Heart left ventricle (tissue), 16 donors: ENCODE data around the gene APLF. TPM values are rescaled to one million over a fixed set of nuclear protein-coding genes. Genes with fewer than 3 reads are reported as not detected.

Experiments
- ATAC-seq, 4 donors: fragments of 200-7000 bp; cut with Tn5 transposase; one replicate each; pipeline ENCODE4 v1.9.1; 2020 to 2022; ENCODE audit warnings: moderate library complexity in 4 of 4, mild to moderate bottlenecking in 3 of 4, moderate number of reproducible peaks in 1 of 4
- DNase-seq, 5 donors: peaks; one replicate each; pipeline ENCODE4 v3.0.0-alpha.2; 2020
- H3K27ac ChIP-seq, 12 donors: fragments of 200-600 bp; sonication (generic) in 4 of 12; one replicate each; pipeline versions ENCODE4 v1.5.0 to v1.8.0; 2016 to 2022; ENCODE audit warnings: mild to moderate bottlenecking in 2 of 12
- H3K27me3 ChIP-seq, 9 donors: fragments of 200-600 bp; sonication (generic) in 2 of 9; one replicate each; pipeline versions ENCODE4 v1.5.1 to v1.8.0; 2016 to 2022; ENCODE audit warnings: mild to moderate bottlenecking in 3 of 9
- H3K36me3 ChIP-seq, 9 donors: fragments of 200-600 bp; sonication (generic) in 2 of 9; one replicate each; pipeline versions ENCODE4 v1.5.0 to v1.8.0; 2018 to 2022; ENCODE audit warnings: mild to moderate bottlenecking in 2 of 9
- H3K4me1 ChIP-seq, 12 donors: fragments of 200-600 bp; sonication (generic) in 4 of 12; one replicate each; pipeline versions ENCODE4 v1.5.0 to v1.8.0; 2016 to 2022; ENCODE audit warnings: mild to moderate bottlenecking in 3 of 12
- H3K4me3 ChIP-seq, 12 donors: fragments of 200-600 bp; sonication (generic) in 4 of 12; one replicate each; pipeline versions ENCODE4 v1.5.0 to v1.8.0; 2017 to 2022; ENCODE audit warnings: mild to moderate bottlenecking in 9 of 12, moderate library complexity in 4 of 12
- H3K9me3 ChIP-seq, 12 donors: fragments of 200-600 bp; sonication (generic) in 4 of 12; one replicate each; pipeline versions ENCODE4 v1.5.0 to v1.8.0; 2016 to 2022; ENCODE audit warnings: mild to moderate bottlenecking in 1 of 12
- CTCF ChIP-seq, 12 donors: fragments of 200-600 bp; sonication (generic) in 4 of 12; IDR thresholded peaks; one replicate each; pipeline versions ENCODE4 v1.5.0 to v1.8.0; 2018 to 2022; ENCODE audit warnings: antibody characterized with exemption in 12 of 12, mild to moderate bottlenecking in 5 of 12
- POLR2A ChIP-seq, 2 donors: fragments of 450-650 bp; IDR thresholded peaks; one replicate each; pipeline ENCODE4 v1.6.1; 2017; ENCODE audit warnings: antibody characterized with exemption in 2 of 2, mild to moderate bottlenecking in 2 of 2, moderate library complexity in 2 of 2
- WGBS, 4 donors: extraction: QIAGEN DNeasy Blood & Tissue Kit in 2 of 4; methylation state at CpG; one replicate each; pipeline versions ENCODE4 v1.1.5 to v1.1.7; 2013 to 2018; 5-methylcytosine and 5-hydroxymethylcytosine counted together
- intact Hi-C, 10 donors: fragments of 100-400 bp; cut with DNase I; formaldehyde crosslinking; loops; one replicate each; pipeline versions ENCODE4 v1.11.1 to v1.14.2; 2022
- polyA plus RNA-seq, 2 donors: library from polyadenylated mRNA; stranded (reverse); fragments of 200-250 nt; gene quantifications; one replicate each; pipeline ENCODE4 v1.2.3, GENCODE V29; 2013
- total RNA-seq, 9 donors: library from RNA; depleted of rRNA in 2 of 9; stranded (reverse); fragments of >200 nt in 2 of 9; fragmentation: NEBNext Ultra II Directional in 3 of 9; extraction: Animal tissue kit (Norgen Biotek cat#: 25700) in 3 of 9; gene quantifications; one replicate each; pipeline versions ENCODE4 v1.1.0 to v1.2.4, GENCODE V29; 2016 to 2023
- donor health status: ischemic (EF 13 %, LVEDD 7.1; RV severe dilation, severe dysfunction).
- donor health status: healthy with polysubstance abuse.
- donor health status: DM: no; HTN: yes; CAD: no.
- donor health status: DM: no; HTN: no; CAD: no.
- donor health status: ischemic (EF 25% LVEDD 6.9; RV normal size, moderate dysfunction).
- donor health status: ischemic (EF 25% LVEDD 5.7; RV mildly dilated, moderate dysfunction).
- donor health status: healthy.
- donor health status: DM: yes; HTN: yes; CAD: no.
- donor health status: ischemic (EF 35%, LVEDD 5.7; RV mildly dilated, moderate dysfunction).
- donor health status: nonischemic (EF 11% LVEDD 7.7; RV severe dilation, severe dysfunction).
- donor health status: DM: yes; HTN: yes; CAD: no.
- donor health status: PGD.
- donor health status: ischemic (EF 29% LVEDD 5.4; RV normal size, mild dysfunction).
- donor health status: nonischemic (EF 23%, LVEDD 6.1; RV moderate dilation, normal function).

APLF gene
- total and polyA plus RNA-seq, 11 donors = 0.64 to 7.9 (median 4.3) TPM

GRCh38 chr2:68627615-68628014, 160.2 kb downstream of the APLF start:
- Histone ChIP-seq H3K4me1 (no peaks in the 10 kb centered on the region), H3K4me3 (no peak overlapping the region), H3K36me3 (no peaks in the 10 kb centered on the region), H3K27ac (no peak overlapping the region), H3K9me3 (peaks cover 0 to 16% (median 0%) of the 10 kb centered on the region in 12 donors), H3K27me3 (peaks cover 0 to 3% (median 0%) of the 10 kb centered on the region in 9 donors)
- DNase-seq (no peak), ATAC-seq (no peak)
- no peak for TF ChIP-seq POLR2A (IDR thresholded peaks at IDR 0.05)
- no peak for TF ChIP-seq CTCF (IDR thresholded peaks at IDR 0.05)
- intact Hi-C loops = no loop called here
- WGBS, 4 donors = 77 to 93% (median 90%) methylated on average over 3 of the region's 3 CpGs

Other genes starting within 250 kb of the APLF start
- gene PPP3R1, start 215.1 kb upstream of the APLF start, total RNA-seq = 10 to 100 TPM; 13.8 to 50.9 (median 35.3) TPM
- 10 to 100 TPM; 13.4 to 22.6 TPM for gene PPP3R1, start 215.1 kb upstream of the APLF start, polyA plus RNA-seq
- gene CNRIP1, start 147.6 kb upstream of the APLF start, total RNA-seq = 10 to 100 TPM in 3 of 9 donors, 1 to 10 TPM in 6; 5.8 to 17.3 (median 7.7) TPM
- gene CNRIP1, start 147.6 kb upstream of the APLF start, polyA plus RNA-seq = 10 to 100 TPM in 1 of 2 donors, 1 to 10 TPM in 1; 6.6 to 11.0 TPM
- gene PLEK, start 102.3 kb upstream of the APLF start, total RNA-seq = 10 to 100 TPM in 2 of 9 donors, 1 to 10 TPM in 7; 1.3 to 90.0 (median 3.4) TPM
- 1 to 10 TPM; 1.4 to 1.5 TPM for gene PLEK, start 102.3 kb upstream of the APLF start, polyA plus RNA-seq
- 1 to 10 TPM in 6 of 9 donors, under 1 TPM in 3; 0.56 to 1.3 (median 1.1) TPM for gene FBXO48, start 291 bp upstream of the APLF start, total RNA-seq
- gene FBXO48, start 291 bp upstream of the APLF start, polyA plus RNA-seq = under 1 TPM; 0.42 to 0.46 TPM
- gene PROKR1, start 176.0 kb downstream of the APLF start, total RNA-seq = not detected
- gene PROKR1, start 176.0 kb downstream of the APLF start, polyA plus RNA-seq = under 1 TPM in 1 of 2 donors, not detected in 1; 0.08 TPM